ENCODE measurements around the gene HADH. TPM values are rescaled to one million over a fixed set of nuclear protein-coding genes. Genes with fewer than 3 reads are reported as not detected.

HADH gene
- total RNA-seq (2021) (69.5 and 70.6 TPM in 2 replicates), Bru-seq, nascent RNA (percentile 82 among the genes with signal in this experiment), BruChase-seq, experiment 1, labeled RNA remaining after a 2-hour chase (percentile 77 among the genes with signal in this experiment), BruChase-seq, experiment 2, labeled RNA remaining after a 6-hour chase (percentile 67 among the genes with signal in this experiment)
- long read RNA-seq, full-length matches to known transcripts: 107 of 114 reads
- long read RNA-seq, partial matches to known transcripts: 3 of 114 reads
- long read RNA-seq, other reads (novel, unspliced or antisense): 4 of 114 reads

DNA sequence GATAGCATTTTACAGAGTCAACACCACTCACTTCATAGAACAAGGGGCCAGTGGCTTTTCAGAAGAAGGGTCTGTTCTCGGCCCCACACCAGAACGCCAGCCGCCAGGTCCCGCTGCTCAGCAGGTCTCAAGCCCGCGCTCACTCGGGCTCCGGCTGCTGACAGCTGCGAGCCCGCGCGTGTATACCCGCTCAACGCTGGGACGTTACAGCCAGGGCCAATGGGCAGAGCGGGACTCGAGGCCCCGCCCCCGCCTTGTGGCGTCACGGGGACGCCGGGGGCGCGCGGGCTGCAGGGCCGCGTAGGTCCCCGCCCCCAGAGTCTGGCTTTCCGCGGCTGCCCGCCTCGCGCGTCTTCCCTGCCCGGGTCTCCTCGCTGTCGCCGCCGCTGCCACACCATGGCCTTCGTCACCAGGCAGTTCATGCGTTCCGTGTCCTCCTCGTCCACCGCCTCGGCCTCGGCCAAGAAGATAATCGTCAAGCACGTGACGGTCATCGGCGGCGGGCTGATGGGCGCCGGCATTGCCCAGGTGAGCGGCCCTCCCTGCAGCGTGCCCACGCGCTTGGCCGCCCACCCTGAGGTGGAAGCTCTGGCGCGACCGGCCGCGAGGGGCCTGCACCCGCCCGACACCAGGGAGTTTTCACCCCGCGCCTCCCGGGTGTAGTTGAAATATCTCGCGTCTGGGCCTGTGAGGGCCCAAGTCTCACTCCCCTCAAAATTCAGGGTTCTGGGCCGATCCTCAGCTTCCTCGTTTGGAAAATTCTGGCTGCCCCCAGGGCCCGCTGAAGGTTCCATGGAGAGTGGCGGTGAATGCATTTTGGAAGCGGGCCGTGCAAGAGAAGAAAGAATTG lies at the start of gene HADH:
Gene HADH (plus strand): TSS at position 353 of the 850 bp plus-strand sequence. CDS start 44 bp downstream, at position 397.
- intact Hi-C loops (cut with micrococcal nuclease; ENCODE audit: unreplicated experiment): no loop called here
- POLR2A ChIA-PET (ENCODE audit: low non-redundant PET): interaction anchor here (0.6 kb wide), 1 partner anchor 537 kb away, joined by 6 read pairs; no protein-coding TSS in a partner anchor
- Histone ChIP-seq H3K36me3 (ENCODE audit: insufficient read depth, low read length, poor library complexity, severe bottlenecking) (no peaks in the 10 kb centered on the region), H3K9me3 (ENCODE audit: low read depth, low read length, poor library complexity, severe bottlenecking) (no peaks in the 10 kb centered on the region), H3K4me1 (ENCODE audit: insufficient read depth, low read length, poor library complexity, severe bottlenecking) (peaks cover 29% of the 10 kb centered on the region), H3K27me3 (replicated peaks; ENCODE audit: insufficient read depth, low read depth, low read length, poor library complexity) (no peaks in the 10 kb centered on the region), H3K4me3 (ENCODE audit: low read depth, low read length, poor library complexity, severe bottlenecking) (peak within 1 kb of the TSS; percentile 77), H3K27ac (ENCODE audit: low read depth, low read length, poor library complexity, severe bottlenecking) (peak within 1 kb of the TSS; percentile 92)
- DNase-seq (ENCODE audit: low spot score): peak; percentile 96
- TF ChIP-seq CTCF (conservative IDR thresholded peaks at IDR 0.05; ENCODE audit: low read depth, low read length): no peak
- TF ChIP-seq EZH2 (IDR thresholded peaks at IDR 0.05; ENCODE audit: borderline replicate concordance, low read depth, low read length, poor library complexity, severe bottlenecking): no peak
- no TSS peak for BruUV-seq (replicated peaks)
- CTCF ChIA-PET: interaction anchor here (0.6 kb wide), 1 partner anchor 29 kb away, joined by 3 read pairs; no protein-coding TSS in a partner anchor

DNA sequence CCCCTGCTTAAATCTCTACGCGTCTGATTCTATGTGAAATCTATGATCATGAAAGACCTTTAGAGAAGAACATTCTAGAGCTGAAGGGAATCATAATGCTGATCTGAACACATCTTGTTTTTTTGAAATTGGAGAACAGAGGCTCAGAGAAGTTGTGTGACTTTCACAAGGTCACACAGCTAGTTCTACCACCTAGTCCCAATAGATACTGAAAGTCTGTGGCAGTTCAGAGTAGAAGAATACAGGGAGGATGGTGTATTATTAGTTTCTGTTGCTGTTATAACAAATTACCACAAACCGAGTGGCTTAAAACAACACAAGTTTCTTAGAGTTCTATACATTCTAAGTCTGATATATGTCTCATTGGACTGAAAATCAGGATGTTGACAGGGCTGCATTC lies 43.9 kb upstream of the HADH start:
- POLR2A ChIA-PET (ENCODE audit: low non-redundant PET): no interaction called here

More for the DNA sequence above, 43.9 kb upstream of the HADH start:
- no peaks in the 10 kb centered on the region for H3K9me3 ChIP-seq (ENCODE audit: low read depth, low read length, poor library complexity, severe bottlenecking)
- H3K4me1 ChIP-seq (ENCODE audit: insufficient read depth, low read length, poor library complexity, severe bottlenecking): no peaks in the 10 kb centered on the region
- no TSS peak for BruUV-seq (replicated peaks)
- TF ChIP-seq CTCF (conservative IDR thresholded peaks at IDR 0.05; ENCODE audit: low read depth, low read length) (no peak), EZH2 (IDR thresholded peaks at IDR 0.05; ENCODE audit: borderline replicate concordance, low read depth, low read length, poor library complexity, severe bottlenecking) (no peak)
- H3K4me3 ChIP-seq (ENCODE audit: low read depth, low read length, poor library complexity, severe bottlenecking): no peak overlapping the region
- no peak overlapping the region for H3K27ac ChIP-seq (ENCODE audit: low read depth, low read length, poor library complexity, severe bottlenecking)
- no peaks in the 10 kb centered on the region for H3K27me3 ChIP-seq (replicated peaks; ENCODE audit: insufficient read depth, low read depth, low read length, poor library complexity)
- intact Hi-C loops (cut with micrococcal nuclease; ENCODE audit: unreplicated experiment): no loop called here
- no peaks in the 10 kb centered on the region for H3K36me3 ChIP-seq (ENCODE audit: insufficient read depth, low read length, poor library complexity, severe bottlenecking)
- DNase-seq (ENCODE audit: low spot score): no peak
- CTCF ChIA-PET: no interaction called here
